GM12801 (cell line): ENCODE data around the gene RSPRY1.

Experiments used
- CTCF ChIP-seq: IDR thresholded peaks from one replicate; pipeline ENCODE4 v1.5.1; 2011; ENCODE audit warnings: control low read depth; ENCODE audit not compliant: insufficient read length; ENCODE audit errors: extremely low read depth

RSPRY1 gene

DNA sequence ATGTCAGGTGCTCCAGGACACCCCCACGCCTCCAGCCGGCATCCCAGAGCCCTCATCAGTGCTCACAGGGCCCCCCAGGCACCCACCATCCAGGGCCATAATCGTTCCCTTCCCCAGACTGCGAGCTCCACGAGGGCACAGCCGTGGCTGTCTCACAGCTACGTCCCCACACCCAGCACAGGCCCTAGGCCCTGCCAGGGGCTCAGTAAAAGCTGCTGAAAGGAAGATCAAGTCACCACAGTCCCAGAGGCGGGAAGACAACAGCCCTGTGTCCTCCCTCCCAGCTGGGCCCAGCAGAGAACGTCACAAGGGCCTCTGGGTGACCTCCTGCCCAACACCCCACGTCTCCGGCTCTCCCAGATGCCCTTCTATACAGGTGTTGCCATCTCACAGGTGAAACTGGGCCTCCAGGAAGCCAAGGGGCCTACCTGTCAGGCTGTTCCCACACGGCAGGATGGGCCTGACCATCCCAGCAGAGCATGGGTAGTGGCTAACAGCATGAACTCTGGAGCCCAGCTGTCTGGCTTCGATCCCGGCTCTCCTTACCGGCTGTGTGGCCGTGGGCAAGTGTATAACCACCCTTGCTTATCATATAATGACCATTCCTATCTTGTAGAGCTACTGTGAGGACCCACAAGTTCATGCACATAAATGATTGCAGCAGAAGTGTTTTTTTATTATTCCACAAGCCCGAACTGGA, 76.9 kb downstream of the RSPRY1 start:
- TF ChIP-seq CTCF, result no peak

DNA sequence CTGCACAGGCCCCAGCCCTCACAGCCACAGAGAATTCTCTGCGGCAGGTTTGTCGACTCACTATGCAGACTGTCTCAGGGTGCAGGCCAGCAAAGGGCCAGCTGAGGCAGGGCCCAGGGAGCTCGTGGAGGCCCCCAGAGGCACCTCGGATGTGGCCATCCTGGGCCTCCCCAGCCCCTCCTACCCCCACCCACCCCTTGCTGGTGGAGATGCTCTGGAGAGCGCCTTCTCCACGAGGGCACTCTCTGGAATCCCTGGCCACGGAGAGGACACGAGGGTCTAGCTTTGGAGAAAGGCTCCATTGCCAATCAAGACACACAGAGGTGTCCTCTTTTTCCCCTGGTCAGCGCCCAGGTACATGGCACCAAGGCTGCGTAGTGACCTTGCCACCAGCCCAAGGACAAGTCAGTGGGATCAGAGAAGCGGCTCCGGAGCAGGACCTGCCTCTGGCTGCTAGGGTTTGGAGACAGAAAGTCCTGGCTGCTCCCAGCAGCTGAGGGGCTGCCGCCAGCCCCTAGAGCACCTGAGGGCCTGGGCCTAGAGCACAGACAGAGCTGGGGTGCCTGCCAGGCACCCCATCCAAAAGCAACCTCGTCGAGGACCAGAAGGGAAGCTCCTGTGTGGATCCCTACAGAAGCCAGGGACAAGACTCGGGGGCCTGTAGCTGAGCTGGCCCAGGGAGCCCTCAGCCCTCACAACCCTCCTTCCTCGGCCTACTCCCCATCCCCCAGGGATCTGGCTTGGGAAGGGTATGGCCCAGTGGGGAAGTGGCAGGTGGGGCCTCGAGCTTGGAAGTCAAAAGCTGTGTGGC, 77.6 kb downstream of the RSPRY1 start:
- no peak for TF ChIP-seq CTCF

DNA sequence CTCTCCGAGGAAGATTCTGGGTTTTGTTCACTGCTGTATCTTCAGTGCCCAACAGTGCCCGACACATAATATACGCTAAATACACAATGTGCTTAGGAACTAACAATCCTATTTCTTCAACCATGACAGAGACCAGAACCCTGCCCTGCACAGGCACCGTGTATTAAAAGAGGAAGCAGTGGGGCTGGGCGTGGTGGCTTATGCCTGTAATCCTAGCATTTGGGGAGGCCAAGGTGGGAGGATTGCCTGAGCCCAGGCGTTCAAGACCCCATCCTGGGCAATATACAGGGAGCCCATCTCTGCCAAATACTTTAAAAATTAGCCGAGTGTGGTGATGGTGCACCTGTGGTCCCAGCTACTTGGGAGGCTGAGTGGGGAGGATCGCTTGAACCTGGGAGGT, 78.3 kb downstream of the RSPRY1 start:
- no peak for TF ChIP-seq CTCF

- TF ChIP-seq CTCF, result no peak
These were observed 78.8 kb downstream of the RSPRY1 start for GRCh38 chr16:57264950-57265371.

DNA sequence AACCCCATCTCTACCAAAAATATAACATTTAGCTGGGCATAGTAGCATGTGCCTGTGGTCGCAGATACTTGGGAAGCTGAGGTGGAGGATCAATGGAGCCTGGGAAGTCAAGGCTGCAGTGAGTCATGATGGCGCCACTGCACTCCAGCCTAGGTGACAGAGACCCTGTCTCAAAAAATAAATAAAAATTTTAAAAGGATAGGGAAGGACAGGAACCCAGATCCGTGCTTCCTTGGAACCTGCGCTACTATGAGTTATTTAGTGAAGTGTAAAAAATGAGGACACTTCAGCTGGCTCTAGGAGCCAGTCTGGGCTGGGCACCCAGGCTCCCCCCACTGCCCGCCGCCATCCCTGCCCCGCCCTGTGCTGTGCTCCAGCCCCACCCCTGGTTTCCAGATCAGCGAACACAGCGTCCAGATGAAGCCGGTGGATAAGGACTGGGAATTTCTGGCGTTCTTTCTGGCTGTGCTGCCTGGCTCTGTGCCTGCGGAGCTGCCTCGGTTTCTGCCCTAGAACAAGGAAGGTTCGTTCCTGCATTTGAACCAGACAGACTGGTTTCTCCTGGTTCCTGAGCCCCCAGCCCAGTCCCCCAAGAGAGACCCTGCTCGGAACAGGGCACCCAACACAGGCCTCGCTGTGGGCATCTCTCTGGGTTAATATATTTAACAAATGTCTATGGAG, 79.9 kb downstream of the RSPRY1 start:
- no peak for TF ChIP-seq CTCF

GRCh38 chr16:57266531-57267260, 80.6 kb downstream of the RSPRY1 start:
- no peak for TF ChIP-seq CTCF
